Measurements from ENCODE around the gene RIT2. TPM values are rescaled to one million over a fixed set of nuclear protein-coding genes. Genes with fewer than 3 reads are reported as not detected.

Gene RIT2
- total RNA-seq = not detected
- long read RNA-seq = 0 reads

GRCh38 chr18:43115076-43115921 lies at the start of gene RIT2:
TSS of gene RIT2 (minus strand) at chr18:43115685.
- ATAC-seq = no peak
- intact Hi-C loops (cut with DNase I, micrococcal nuclease) = no loop called here
- DNase-seq = no peak

DNA sequence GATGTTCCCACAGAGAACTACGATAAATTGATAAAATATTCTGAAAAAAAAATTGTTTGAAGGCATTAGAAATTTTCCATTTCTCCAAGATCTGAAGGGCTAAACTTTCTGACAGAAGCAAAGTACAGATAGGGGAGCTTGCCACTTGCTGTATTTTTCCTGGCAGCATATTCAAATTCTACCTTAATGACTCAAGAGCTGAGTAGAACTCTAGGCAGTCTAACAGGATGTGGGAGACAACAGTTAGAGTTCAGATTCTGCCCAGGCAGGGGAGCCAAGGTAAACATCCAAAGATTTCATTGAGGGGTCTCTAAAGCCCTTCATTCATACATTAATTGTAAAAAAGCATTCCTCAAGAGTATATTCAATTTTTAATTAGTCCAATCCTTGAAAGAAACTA lies 46.0 kb upstream of the RIT2 start:
- DNase-seq = no peak
- no peak for ATAC-seq
- intact Hi-C loops (cut with DNase I, micrococcal nuclease) = loop anchor here in 1 of 2 donors (10.0 kb wide), 1 partner anchor 57 kb away; no protein-coding TSS in a partner anchor

GRCh38 chr18:43160509-43160908 lies 45.0 kb upstream of the RIT2 start:
- ATAC-seq = no peak
- intact Hi-C loops (cut with DNase I, micrococcal nuclease) = loop anchor here in 1 of 2 donors (10.0 kb wide), 1 partner anchor 56 kb away; no protein-coding TSS in a partner anchor
- no peak for DNase-seq

DNA sequence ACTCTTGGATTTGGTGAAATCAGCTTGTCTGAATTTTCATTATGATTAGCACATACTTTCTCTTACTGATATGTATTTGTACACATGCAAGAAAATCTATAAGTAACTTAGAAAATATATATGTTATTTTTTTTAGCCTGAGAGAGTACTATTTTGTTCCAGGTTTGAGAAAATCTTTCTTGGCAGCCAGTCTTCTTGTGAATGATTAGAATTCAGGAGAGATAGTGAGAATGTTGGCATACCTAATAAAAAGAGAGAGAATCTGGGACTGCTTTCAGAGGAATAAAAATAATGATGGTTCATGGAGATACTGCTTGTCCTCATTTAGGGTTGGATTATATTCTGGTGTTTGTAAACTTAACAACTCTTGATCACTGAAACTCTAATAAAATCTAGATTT lies 44.4 kb upstream of the RIT2 start:
- intact Hi-C loops (cut with DNase I, micrococcal nuclease) = loop anchor here in 1 of 2 donors (10.0 kb wide), 1 partner anchor 55 kb away; no protein-coding TSS in a partner anchor
- no peak for DNase-seq
- ATAC-seq = no peak

- intact Hi-C loops (cut with DNase I, micrococcal nuclease) = no loop called here
- DNase-seq = no peak
These were observed 43.7 kb upstream of the RIT2 start for GRCh38 chr18:43159086-43159770.

DNA sequence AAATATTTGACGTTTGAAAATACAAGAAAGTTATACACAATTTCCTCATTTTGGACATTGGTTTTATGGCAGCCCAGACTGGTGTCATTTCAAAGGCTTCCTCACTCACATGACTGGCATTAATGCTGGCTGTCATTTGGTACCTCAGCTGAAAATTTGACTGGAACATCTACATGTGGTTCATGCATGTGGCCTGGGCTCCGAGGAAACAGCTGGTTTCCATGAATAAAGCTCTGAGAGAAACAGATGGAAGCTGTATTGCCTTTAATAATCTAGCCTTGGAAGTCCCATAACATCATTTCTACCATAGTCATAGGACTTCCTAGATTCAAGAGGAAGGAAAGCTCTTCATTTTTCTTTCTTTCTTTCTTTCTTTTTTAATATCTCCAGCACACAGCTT lies 42.9 kb upstream of the RIT2 start:
- ATAC-seq = no peak
- no peak for DNase-seq
- intact Hi-C loops (cut with DNase I, micrococcal nuclease) = no loop called here

More at GRCh38 chr18:43159086-43159770, 43.7 kb upstream of the RIT2 start:
- ATAC-seq = no peak

- ATAC-seq (no peak), DNase-seq (no peak)
- intact Hi-C loops (cut with DNase I, micrococcal nuclease) = no loop called here
These were observed 40.4 kb upstream of the RIT2 start for GRCh38 chr18:43155842-43156241.

- ATAC-seq (no peak), DNase-seq (no peak)
- intact Hi-C loops (cut with DNase I, micrococcal nuclease) = no loop called here
These were observed 32.7 kb upstream of the RIT2 start for GRCh38 chr18:43148231-43148630.

DNA sequence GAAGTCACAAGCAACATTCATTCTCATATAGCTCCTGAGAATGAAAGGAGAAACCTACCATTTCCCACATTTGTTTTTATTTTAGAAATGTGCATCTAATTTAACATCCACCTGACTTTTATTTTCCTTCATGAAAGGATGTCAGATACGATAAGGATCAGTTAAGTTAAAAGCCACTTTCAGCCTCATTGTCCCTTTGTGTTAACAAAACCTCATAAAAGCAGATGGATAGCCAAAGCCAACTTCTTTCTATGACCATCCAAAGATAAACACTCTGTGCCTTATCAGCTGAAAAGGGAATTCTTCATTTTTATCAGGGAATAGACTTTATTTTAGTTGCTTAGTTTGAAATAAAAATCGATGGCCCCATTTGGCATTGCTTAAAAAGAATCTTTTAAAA lies 25.7 kb upstream of the RIT2 start:
- DNase-seq (no peak), ATAC-seq (no peak)
- intact Hi-C loops (cut with DNase I, micrococcal nuclease) = no loop called here

DNA sequence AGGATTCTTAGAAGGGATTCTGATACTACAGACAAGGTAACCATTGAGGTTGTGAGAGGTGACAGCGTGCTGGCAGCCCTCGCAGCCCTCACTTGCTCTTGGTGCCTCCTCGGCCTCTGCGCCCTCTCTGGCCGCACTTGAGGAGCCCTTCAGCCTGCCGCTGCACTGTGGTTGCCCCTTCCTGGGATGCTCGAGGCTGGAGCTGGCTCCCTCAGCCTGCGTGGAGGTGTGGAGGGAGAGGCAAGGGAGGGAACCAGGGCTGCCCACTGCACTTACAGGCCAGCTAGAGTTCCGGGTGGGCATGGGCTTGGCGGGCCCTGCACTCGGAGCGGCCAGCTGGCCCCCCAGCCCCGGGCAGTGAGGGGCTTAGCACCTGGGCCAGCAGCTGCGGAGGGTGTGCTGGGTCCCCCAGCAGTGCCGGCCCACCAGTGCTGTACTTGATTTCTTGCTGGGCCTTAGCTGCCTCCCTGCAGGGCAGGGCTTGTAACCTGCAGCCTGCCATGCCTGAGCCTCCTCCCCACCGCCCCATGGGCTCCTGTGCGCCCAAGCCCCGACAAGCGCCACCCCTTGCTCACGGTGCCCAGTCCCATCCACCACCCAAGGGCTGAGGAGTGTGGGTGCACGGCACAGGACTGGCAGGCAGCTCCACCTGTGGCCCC lies 23.9 kb upstream of the RIT2 start:
- intact Hi-C loops (cut with DNase I, micrococcal nuclease) = no loop called here
- no peak for ATAC-seq
- DNase-seq = no peak

DNA sequence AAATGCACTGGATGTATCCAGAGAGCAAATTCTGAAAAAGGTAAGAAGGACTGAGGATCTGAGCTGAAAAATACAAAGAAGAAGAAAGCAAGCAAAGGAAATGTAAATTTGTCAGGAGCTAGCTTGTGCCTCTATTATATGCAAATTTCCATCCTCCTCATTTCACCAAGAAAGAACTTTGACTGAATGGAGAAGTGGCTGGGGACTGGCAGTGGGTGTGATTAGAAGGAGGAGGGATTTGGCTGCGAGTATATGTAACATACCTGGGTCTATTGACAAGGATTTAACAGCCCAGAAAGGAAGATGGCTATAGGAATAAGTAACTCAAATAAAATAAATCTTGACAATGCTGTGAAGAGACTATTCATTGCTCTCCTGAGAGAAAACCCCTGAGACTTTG lies 19.4 kb upstream of the RIT2 start:
- intact Hi-C loops (cut with DNase I, micrococcal nuclease) = no loop called here
- DNase-seq (no peak), ATAC-seq (no peak)

DNA sequence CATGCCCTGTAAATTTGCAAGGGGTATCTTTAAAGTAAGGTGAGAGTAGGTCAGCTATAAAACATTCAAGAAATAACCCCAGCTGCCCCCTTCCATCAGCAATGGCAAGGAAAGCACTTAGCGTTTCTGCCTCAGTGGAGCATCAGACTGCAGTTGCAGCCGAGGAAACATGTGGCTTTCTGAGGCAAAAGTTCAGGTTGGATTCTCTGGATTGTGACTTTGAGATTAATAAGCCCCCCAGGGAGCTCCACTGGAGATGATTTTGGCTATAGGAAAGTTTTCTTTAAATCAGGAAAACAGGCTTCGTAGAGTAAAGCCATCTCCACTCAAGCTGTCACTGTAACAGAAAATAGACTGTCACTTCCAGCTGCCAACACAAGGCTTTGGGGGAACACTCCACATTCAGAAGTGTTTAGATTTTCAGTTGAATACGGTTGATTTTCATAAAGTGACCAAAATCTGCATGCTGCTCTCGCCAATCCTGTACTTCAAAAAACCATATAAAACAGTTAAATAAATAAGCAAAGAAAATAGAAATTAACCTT lies 15.3 kb upstream of the RIT2 start:
- intact Hi-C loops (cut with DNase I, micrococcal nuclease) = no loop called here
- ATAC-seq (no peak), DNase-seq (no peak)

GRCh38 chr18:43129946-43130524 lies 14.6 kb upstream of the RIT2 start:
- DNase-seq (no peak), ATAC-seq (no peak)
- intact Hi-C loops (cut with DNase I, micrococcal nuclease) = no loop called here

DNA sequence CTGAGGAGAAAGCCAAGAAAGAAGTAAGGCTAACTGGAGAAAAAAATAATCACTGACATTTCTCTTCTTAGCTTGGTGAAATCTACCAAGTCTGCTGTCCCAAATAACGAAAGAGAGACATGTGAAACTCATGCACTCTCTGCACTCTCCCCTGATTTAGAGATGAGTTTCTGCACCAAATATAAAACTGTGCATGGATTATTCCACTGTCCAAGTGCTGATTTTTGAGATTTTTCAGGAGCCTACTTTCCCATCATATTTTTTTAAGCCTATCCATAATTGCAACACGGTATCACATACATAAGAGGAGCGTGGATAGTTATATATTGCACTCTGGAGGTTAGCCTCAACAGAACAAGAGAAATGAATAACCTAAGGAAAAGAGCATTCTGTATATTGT lies 10.0 kb upstream of the RIT2 start:
- no peak for ATAC-seq
- no peak for DNase-seq
- intact Hi-C loops (cut with DNase I, micrococcal nuclease) = no loop called here

- intact Hi-C loops (cut with DNase I, micrococcal nuclease) = no loop called here
- ATAC-seq (no peak), DNase-seq (no peak)
These were observed 7.5 kb upstream of the RIT2 start for GRCh38 chr18:43122955-43123354.

- no peak for DNase-seq
- no peak for ATAC-seq
- intact Hi-C loops (cut with DNase I, micrococcal nuclease) = no loop called here
These were observed 1.3 kb upstream of the RIT2 start for GRCh38 chr18:43116699-43117294.

- intact Hi-C loops (cut with DNase I, micrococcal nuclease) = no loop called here
- ATAC-seq (no peak), DNase-seq (no peak)
These were observed 2.1 kb downstream of the RIT2 start for GRCh38 chr18:43113220-43113895.

GRCh38 chr18:43108882-43109281 lies 6.6 kb downstream of the RIT2 start:
- no peak for ATAC-seq
- intact Hi-C loops (cut with DNase I, micrococcal nuclease) = loop anchor here in 1 of 2 donors (10.0 kb wide), 1 partner anchor 56 kb away; no protein-coding TSS in a partner anchor
- DNase-seq = no peak
